Hematopoietic multipotent progenitor cell treated with erythropoietin and hydrocortisone succinate and interleukin-3 and kit ligand, for 15 days (in vitro differentiated cells): ENCODE data around the gene AK4.

Source experiments
- DNase-seq: peaks from one replicate; pipeline ENCODE4 v3.0.0-alpha.2; 2015; ENCODE audit warnings: low spot score

The AK4 gene

GRCh38 chr1:65278376-65279069, 130.5 kb downstream of the AK4 start:
- no peak for DNase-seq

GRCh38 chr1:65279070-65279779, 131.2 kb downstream of the AK4 start:
- DNase-seq = peak; percentile 38
